MM.1S (cell line): ENCODE measurements around the gene UGT1A10.

Source experiments
- EZH2 ChIP-seq: fragments of 300-600 bp; sonication (generic); optimal IDR thresholded peaks from 2 replicates; pipeline ENCODE3; 2017; ENCODE audit warnings: low read depth, mild to moderate bottlenecking, antibody characterized with exemption, low read length, mixed read lengths
- EZH2phosphoT487 ChIP-seq: fragments of 300-600 bp; sonication (generic); IDR thresholded peaks from 2 replicates; pipeline ENCODE4 v1.6.1; 2018; ENCODE audit warnings: antibody characterized with exemption, low read length
- TF ChIP-seq, protein P1 (sequence below): fragments of 300-600 bp; sonication (generic); IDR thresholded peaks from 2 replicates; pipeline ENCODE4 v1.5.1; 2016; ENCODE audit warnings: antibody characterized with exemption, low read length, mixed read lengths

DNA sequence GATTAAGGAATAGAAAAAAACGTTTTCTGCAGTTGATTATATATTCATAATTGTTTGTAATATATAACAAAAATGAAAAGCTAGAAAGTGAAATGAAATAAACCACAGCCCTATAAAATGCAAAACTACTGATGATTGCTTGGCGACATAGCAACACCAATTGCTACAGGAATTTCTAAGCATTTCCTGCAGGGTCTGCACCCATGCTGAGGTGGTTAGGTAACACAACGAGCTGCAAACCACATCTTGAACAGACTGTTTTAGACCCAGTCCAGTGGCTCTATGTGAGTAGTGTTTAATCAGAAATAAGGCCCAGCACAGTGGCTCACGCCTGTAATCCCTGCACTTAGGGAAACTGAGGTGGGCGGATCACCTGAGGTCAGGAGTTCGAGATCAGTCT, 18.3 kb downstream of the UGT1A10 start:
- TF ChIP-seq EZH2 (no peak), EZH2phosphoT487 (no peak)
- TF ChIP-seq, protein P1, sequence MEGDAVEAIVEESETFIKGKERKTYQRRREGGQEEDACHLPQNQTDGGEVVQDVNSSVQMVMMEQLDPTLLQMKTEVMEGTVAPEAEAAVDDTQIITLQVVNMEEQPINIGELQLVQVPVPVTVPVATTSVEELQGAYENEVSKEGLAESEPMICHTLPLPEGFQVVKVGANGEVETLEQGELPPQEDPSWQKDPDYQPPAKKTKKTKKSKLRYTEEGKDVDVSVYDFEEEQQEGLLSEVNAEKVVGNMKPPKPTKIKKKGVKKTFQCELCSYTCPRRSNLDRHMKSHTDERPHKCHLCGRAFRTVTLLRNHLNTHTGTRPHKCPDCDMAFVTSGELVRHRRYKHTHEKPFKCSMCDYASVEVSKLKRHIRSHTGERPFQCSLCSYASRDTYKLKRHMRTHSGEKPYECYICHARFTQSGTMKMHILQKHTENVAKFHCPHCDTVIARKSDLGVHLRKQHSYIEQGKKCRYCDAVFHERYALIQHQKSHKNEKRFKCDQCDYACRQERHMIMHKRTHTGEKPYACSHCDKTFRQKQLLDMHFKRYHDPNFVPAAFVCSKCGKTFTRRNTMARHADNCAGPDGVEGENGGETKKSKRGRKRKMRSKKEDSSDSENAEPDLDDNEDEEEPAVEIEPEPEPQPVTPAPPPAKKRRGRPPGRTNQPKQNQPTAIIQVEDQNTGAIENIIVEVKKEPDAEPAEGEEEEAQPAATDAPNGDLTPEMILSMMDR: no peak
